Coronary artery (tissue), 2 donors: ENCODE results near the gene ANKRD40.
"Not testable (repeated sequence)": the region's sequence is repeated elsewhere in the genome, so short reads cannot be mapped to it uniquely, and the experiment has no call there.

Experiments used
- DNase-seq: peaks from one replicate; pipeline ENCODE4 v3.0.0-alpha.2; 2017; ENCODE audit warnings: low spot score
- H3K27ac ChIP-seq, 2 donors: fragments of 200-600 bp; sonication (generic); one replicate each; pipeline ENCODE4 v1.5.1; 2016 to 2019
- H3K4me3 ChIP-seq: fragments of 200-600 bp; sonication (generic); 2 replicates; pipeline ENCODE4 v1.5.1; 2016; ENCODE audit warnings: mild to moderate bottlenecking, moderate library complexity
- CTCF ChIP-seq: fragments of 200-600 bp; sonication (generic); IDR thresholded peaks from one replicate; pipeline ENCODE4 v1.5.1; 2019; ENCODE audit warnings: antibody characterized with exemption

ANKRD40 gene

GRCh38 chr17:50710025-50710424, 2.3 kb upstream of the ANKRD40 start:
- TF ChIP-seq CTCF = no peak

DNA sequence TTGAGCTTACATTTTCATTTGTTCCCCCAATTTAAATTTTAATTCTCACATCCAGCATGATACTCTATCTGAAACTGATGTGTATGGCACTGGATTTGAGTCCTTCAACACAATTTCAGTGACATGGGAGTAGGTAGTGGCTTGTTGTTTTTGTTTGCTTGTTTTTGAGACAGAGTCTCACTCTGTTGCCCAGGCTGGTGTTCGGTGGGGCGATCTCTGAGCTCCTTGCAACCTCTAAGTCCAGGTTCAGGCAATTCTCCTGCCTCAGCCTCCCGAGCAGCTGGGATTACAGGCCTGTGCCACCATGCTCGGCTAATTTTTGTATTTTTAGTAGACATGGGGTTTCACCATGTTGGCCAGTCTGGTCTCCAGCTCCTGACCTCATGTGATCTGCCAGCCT, 1.3 kb upstream of the ANKRD40 start:
- Histone ChIP-seq H3K4me3 (peak overlapping the region; percentile 90), H3K27ac (peak overlapping the region; percentile 87 to 98)
- DNase-seq = not testable (repeated sequence)

More at GRCh38 chr17:50710025-50710424, 2.3 kb upstream of the ANKRD40 start:
- H3K4me3 ChIP-seq = no peak overlapping the region
- no peak for DNase-seq
- no peak overlapping the region for H3K27ac ChIP-seq

DNA sequence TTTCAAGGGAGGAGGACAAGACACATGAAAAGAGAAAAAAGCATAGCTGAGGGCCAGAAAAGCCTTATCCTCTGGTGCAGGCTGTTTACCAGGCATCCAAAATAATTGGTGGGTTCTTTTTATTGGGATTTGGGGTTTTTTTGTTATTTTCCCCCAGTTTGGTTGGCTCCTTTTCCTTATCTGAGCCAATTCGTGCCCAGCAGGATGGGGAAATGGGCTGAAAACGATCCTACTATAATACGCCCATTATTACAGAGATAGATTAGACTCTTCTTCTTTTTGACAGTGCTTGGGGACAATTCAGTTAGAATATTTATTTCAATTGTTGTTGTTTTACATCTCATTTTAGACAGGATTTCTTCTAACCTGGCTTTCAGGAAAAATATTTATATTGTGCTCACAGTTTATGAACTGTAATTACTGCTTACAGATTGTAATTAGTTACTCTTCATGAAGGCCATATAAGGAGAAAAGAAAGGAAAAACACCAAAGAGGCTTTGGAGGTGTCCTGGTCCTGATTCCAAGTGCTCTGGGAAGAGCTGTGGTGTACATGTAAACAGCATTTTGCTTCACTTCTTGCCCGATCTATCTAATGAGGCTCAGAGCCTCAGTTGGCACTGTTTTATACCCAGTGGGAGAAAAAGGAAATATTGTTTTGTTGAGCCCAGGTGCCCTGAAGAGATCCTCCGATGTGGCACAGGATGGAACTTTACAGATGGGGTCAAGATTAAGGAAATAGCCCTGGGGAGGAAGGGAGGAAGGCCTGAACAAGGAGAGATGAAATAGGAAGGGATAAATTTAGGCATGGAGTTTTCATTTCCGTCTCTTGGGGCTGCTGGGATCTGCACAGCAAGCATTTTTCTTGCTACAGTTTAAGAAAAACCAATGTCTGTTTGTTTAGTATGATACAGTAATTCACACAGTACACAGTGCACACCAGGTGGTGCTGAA, 611 bp upstream of the ANKRD40 start:
- Histone ChIP-seq H3K27ac (peak overlapping the region; percentile 87 to 98), H3K4me3 (peak overlapping the region; percentile 90)
- no peak for DNase-seq
- TF ChIP-seq CTCF = no peak

GRCh38 chr17:50703162-50703561, 4.6 kb downstream of the ANKRD40 start:
- no peak for TF ChIP-seq CTCF
- no peak overlapping the region for H3K27ac ChIP-seq
- no peak overlapping the region for H3K4me3 ChIP-seq
- DNase-seq = no peak

GRCh38 chr17:50699410-50699809, 8.3 kb downstream of the ANKRD40 start:
- no peak for DNase-seq
- no peak overlapping the region for H3K4me3 ChIP-seq
- H3K27ac ChIP-seq = no peak overlapping the region
- TF ChIP-seq CTCF = no peak

- no peak for TF ChIP-seq CTCF
- Histone ChIP-seq H3K4me3 (no peak overlapping the region), H3K27ac (no peak overlapping the region)
- no peak for DNase-seq
These were observed 9.9 kb downstream of the ANKRD40 start for GRCh38 chr17:50697663-50698272.

- no peak for DNase-seq
- H3K27ac ChIP-seq = no peak overlapping the region
- H3K4me3 ChIP-seq = no peak overlapping the region
- no peak for TF ChIP-seq CTCF
These were observed 10.7 kb downstream of the ANKRD40 start for GRCh38 chr17:50697062-50697461.
